SH-SY5Y (cell line): Measurements from ENCODE around the gene ATP10B.

Experiments
- GATA2 ChIP-seq: IDR thresholded peaks from 2 replicates; pipeline ENCODE4 v1.6.1; 2011; ENCODE audit warnings: mild to moderate bottlenecking, low read depth, low read length
- GATA3 ChIP-seq: IDR thresholded peaks from 2 replicates; pipeline ENCODE4 v1.6.1; 2011; ENCODE audit warnings: low read depth, mild to moderate bottlenecking, low read length, moderate library complexity

The ATP10B gene

DNA sequence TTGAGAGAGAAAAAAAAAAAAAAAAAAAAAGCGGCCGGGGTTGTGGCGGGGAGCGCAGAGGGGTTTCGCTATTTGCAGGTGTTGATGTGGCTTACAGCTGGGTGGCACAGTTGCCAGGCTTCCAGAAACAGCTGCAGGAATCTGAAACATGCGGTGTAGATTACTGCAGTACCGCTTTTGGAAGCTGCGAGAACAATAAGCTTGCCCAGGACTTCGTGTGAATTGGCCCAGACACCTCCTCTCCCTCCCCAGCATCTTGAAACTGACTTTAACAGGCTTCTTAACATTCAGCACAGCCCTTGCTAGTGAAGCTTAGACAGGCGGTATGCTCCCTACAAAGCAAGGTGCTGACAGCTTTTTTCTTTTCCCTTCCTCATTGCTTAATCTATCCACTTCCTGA lies 104.0 kb downstream of the ATP10B start:
- TF ChIP-seq GATA3 (no peak), GATA2 (no peak)

DNA sequence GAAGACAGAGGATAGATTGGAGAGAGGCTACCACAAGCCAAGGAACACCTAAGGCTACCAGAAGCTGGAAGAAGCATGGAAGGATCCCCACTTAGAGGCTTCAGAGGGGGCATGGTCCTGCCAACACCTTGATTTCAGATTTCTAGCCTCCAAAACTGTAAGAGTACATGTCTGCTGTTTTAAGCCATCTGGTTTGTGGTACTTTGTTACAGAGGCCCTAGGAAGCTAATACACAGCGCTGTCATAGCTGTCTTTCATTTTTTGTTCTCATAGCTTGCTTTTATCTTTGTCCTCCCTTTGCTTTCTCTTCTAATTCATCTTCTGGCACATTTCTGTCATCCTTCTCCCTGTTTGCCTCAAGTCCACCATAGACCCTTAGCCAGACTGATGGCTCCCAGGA lies 104.5 kb downstream of the ATP10B start:
- no peak for TF ChIP-seq GATA2
- TF ChIP-seq GATA3 = no peak

DNA sequence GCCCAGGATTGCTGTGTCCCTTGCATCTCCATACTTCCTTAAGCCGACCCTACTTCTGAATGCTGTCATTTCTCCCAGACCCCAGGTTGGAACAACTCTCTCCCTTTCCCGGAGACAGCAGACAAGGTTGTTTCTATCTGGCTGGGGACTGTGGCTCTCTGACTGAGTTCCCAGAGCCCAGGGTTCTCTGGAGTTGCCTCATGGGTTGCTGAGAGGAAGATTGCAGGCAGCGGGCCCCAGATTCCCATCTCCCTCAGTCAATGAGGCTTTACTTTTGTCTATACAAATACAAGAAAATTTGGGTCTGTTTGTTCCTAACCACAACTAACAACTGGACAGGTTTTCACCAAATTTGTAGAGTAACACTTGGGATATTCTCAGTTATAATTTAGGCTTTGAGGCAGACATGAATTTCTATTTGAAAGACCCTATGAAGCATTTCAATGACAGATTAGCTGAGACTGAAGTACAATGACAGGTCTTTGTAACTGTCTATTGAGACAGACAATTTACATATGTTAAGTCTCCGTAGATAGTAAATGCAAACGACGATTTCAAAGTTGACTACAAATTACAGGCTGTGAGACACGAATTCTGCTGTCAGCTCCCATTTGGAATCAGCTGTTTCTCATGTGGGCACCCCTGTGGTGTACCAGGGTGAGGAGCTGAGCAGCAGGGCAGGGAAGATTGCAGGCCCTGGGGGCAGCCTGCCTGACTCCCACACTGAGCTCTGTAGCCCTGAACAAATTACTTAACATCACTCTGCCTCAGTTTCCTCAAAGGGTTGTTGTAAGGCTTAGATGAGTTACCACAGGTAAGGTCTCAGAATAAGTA lies 107.5 kb downstream of the ATP10B start:
- no peak for TF ChIP-seq GATA2
- TF ChIP-seq GATA3 = no peak

DNA sequence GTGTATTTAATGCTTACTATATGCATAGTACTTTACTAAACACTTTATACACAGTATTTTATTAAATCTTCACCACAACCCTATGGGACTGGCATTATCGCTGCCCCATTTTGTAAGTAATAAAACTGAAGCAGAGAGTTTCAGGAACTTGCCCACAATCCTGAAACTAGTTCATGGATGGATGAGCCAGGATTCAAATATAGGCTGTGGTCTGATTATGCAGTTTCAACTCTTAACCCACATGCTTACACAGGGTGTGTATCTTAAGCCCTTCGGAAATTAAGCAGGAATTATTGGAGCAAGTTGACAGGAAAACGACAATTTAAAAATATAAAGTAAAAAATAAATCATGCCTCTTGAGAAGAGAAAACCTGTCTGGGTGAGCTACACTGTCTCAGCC lies 109.0 kb downstream of the ATP10B start:
- TF ChIP-seq GATA2 (no peak), GATA3 (no peak)

DNA sequence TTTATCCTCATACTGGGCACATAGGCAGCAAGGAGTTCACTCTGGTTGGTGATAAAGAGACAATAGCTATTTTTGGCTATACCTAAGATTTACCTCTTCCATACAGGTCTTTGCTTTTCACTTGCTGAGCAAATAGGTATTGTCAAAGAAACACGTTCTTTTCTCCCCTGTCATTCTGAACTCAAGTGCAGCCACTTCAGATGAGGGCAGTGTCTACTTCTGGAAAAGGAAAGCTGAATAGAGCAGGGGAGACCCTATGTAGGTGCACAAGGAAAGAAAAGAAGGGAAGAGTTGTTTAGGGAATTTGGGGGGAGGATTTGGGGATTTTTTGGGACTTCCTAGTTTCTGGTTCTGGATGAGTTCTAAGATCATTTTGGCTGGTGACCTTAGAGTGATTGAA lies 109.6 kb downstream of the ATP10B start:
- TF ChIP-seq GATA2 (no peak), GATA3 (no peak)

DNA sequence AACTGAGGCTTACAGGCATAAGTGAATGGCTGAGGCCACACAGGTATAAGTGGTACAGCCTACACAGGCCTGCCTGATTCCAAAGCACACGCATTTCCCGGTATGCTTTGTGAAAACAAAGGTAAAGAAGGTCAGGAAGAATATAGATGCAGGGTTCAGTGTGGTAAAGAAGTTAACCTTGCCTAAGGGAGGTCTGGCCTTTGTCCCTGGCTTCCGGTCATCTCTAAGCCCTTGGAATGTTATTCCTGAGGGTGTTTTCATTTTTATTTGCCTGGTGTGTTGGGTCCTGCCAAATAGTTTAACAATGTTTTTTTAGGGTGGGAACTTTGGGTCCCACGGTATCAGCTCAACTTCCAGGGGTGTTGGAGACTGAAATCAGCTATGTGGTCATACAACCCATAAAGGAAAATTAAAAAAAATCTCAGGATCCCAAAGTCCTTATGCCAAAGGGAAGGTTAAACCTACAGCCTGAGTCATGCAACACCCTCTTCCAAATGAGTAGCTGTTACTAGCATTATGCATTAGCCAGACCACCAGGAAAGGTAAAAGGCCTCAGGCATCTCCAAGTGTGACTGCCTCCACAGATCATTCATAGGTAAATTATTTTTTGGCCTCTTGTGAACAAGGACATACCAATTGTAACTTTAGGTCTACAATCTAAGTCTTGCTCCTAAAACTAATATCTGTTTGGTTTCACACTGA lies 124.6 kb downstream of the ATP10B start:
- no peak for TF ChIP-seq GATA3
- TF ChIP-seq GATA2 = no peak

DNA sequence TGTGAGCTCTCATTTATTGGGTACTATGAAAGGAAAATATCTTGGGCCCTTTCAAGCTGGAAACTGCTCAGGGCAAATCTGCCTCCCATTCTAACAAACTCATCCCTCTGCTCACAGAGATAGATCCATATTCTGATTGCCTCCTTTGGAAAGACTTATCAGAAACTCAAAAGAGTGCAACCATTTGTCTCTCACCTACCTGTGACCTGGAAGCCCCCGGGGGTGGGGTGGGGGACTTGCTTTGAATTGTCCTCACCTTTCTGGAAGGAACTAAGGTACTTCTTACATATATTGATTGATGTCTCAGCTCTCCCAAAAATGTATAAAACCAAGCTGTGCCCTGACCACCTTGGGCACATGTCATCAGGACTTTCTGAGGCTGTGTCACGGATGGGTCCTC lies 125.3 kb downstream of the ATP10B start:
- no peak for TF ChIP-seq GATA2
- TF ChIP-seq GATA3 = no peak

DNA sequence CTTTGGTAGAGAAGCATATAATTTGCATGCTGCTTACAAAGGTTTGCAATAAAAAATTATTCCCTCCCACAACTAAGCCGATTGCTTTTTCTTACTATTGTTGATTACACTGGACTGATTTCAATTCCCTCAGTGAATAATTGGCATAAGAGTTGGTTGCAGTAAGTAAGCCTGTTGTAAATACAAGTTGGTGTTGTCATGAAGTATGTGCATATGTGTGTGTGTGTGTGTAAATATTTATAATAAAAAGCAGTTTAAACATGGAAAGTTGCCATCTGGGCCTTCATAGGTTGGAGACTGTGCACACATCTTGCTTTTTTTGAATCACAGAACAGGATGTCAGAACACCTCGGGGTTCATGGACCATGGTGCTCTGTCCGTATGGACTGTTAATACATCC lies 131.2 kb downstream of the ATP10B start:
- no peak for TF ChIP-seq GATA2
- no peak for TF ChIP-seq GATA3

DNA sequence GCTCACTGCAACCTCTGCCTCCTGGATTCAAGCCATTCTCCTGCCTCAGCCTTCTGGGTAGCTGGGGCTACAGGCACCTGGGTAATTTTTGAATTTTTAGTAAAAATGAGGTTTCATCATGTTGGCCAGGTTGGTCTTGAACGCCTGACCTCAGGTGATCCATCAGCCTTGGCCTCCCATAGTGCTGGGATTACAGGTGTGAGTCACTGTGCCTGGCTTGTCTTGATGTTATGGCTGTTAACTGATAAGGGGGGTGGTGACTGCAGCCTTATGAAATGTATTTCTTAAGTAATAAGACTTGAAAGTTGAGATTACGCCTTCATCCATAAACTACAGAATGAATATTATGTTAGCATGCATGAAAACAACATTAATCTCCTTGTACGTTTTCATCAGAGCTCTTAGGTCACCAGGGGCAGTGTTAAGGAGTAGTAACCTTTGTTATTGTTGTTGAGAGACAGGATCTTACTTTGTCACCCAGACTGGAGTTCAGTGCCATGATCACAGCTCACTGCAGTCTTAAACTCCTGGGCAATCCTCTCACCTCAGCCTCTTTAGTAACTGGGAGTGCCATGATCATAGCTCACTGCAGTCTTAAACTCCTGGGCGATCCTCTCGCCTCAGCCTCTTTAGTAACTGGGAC lies 148.3 kb downstream of the ATP10B start:
- TF ChIP-seq GATA3 = no peak

DNA sequence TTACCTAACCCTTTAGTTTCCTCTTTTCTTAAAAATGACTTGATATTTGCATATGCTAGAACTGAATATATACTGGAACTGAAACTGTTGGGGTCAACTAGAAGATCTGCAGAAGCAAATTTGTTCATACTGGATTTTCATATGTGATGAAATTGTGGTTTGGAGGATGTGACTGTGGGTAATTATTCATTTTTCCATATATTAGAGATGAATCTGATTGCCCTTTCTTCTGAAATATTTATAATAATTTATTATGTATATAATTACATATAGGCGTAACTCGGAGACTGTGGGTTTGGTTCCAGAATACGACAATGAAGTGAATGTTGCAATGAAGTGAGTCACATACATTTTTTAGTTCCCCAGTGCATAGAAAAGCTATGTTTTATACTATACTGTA lies 149.1 kb downstream of the ATP10B start:
- no peak for TF ChIP-seq GATA3

DNA sequence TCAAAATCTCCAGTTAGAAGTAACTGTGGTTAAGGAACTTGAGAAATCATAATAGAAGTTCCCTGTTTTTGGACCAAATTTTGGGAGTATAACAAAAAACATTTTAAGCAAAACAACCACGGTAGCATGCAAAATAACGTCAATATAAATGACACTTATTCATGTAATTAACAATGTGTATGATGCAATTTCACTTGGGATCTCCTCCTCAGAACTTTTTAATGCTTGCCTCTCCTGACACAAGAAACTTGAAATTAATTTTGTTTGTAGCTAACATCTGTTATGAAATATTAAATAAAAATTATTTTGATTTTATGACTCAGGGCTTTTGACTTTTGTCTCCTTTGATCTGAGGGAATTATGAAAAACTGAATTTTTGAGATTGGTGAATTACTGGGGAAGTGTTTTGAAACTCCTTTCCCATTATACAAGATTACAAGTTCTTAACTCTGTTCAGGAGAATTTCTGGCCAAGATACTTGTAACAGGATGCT lies 149.7 kb downstream of the ATP10B start:
- no peak for TF ChIP-seq GATA2

DNA sequence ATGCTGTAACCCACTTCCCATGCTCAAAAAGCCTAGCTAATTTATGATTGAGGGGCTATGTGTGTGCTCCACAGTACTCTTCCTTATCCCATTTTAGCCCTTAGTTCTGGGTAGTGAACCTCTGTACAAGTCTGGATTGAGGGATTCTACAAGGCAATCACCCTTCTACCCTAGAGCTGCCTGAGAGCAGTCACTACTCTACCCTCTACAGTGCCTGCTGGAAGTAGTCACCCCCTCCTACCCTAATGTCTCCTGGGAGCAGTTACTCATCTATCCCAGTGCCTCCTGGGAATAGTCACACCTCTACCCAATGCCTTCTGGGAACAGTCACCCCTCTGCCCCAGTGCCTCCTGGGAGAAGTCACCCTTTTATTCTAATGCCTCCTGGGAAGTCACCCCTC lies 150.6 kb downstream of the ATP10B start:
- no peak for TF ChIP-seq GATA3
- TF ChIP-seq GATA2 = no peak

DNA sequence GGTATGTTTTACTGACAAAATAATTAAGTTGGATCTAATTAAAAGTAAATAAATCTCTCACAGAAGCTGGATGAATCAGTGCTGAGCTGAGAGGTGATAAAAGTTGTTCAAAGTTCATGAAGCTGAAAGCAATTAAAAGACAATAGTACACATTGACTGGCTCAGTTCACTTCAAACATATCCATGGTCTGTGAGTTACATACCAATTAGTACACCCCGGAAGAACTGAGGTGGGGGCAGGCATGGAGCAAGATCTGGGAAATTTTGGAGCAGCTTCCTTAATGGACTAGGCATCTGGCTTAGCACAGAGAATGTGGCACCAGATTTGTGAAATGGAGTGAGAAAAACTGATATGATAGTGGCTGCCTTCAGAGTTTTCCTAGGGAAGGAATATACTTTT lies 152.7 kb downstream of the ATP10B start:
- TF ChIP-seq GATA2 = no peak
- no peak for TF ChIP-seq GATA3

DNA sequence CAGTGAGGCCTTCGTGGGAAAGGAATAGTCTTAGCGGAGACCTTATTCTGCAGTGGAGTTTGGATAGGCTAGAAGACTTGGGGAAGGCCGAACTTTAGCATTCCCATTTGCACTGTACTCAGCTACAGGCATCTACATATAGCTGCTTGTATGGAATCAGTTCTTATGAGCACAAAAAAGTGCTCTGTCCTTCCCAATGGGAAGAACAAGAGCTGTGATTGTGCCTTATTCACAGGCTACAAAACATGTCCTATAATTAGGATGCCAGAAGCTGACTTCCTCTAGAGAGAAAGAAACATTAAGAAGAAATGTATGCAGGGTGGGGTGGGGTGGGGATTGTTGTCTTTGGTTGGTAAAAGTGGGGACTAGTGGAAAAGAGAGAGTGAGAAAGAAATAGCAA lies 154.7 kb downstream of the ATP10B start:
- TF ChIP-seq GATA2 (no peak), GATA3 (no peak)

DNA sequence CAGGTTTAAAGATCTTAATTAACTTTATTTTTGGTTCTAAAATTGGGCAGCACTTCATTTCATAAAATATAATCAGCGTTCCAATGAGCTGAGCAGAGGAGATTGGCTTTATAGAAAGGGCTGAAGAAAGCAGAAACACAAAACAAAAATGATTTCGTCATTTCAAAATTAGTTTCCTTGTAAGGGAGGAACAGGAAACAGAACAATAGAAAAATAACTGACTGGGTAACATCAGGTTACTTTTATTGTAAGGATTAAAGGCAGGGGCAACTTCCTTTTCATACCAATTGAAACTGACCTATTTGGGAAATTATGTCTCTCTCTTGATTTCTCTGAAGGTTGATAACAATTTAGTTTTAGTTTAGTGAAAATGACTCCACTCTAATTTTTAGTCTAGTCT lies 157.1 kb downstream of the ATP10B start:
- no peak for TF ChIP-seq GATA2
- no peak for TF ChIP-seq GATA3
